Neural progenitor cell (in vitro differentiated cells): ENCODE measurements around the gene GRIK3. TPM values are rescaled to one million over a fixed set of nuclear protein-coding genes. Genes with fewer than 3 reads are reported as not detected.

Experiments
- DNase-seq: peaks from one replicate; pipeline ENCODE4 v3.0.0-alpha.2; 2016; ENCODE audit warnings: low spot score
- H2AFZ ChIP-seq: fragments of 200-600 bp; sonication (generic); replicated peaks from 2 replicates; pipeline ENCODE4 v1.6.1; 2016; ENCODE audit warnings: antibody characterized with exemption
- H3F3A ChIP-seq: fragments of 200-600 bp; sonication (generic); 2 replicates; pipeline ENCODE4 v1.6.1; 2016; ENCODE audit warnings: antibody characterized with exemption, low read depth
- H3K27ac ChIP-seq: fragments of 200-600 bp; sonication (generic); 2 replicates; pipeline ENCODE4 v1.5.1; 2016; ENCODE audit warnings: mild to moderate bottlenecking
- H3K27me3 ChIP-seq: fragments of 200-600 bp; sonication (generic); 2 replicates; pipeline ENCODE4 v1.6.1; 2016; ENCODE audit warnings: mild to moderate bottlenecking, moderate library complexity
- H3K36me3 ChIP-seq: fragments of 200-600 bp; sonication (generic); 2 replicates; pipeline ENCODE4 v1.5.1; 2016
- H3K4me1 ChIP-seq: fragments of 200-600 bp; sonication (generic); 2 replicates; pipeline ENCODE4 v1.6.1; 2016; ENCODE audit warnings: mixed run types
- H3K4me2 ChIP-seq: fragments of 200-600 bp; sonication (generic); 2 replicates; pipeline ENCODE4 v1.6.1; 2016
- H3K4me3 ChIP-seq: fragments of 200-600 bp; sonication (generic); 2 replicates; pipeline ENCODE4 v1.5.1; 2016
- H3K79me2 ChIP-seq: fragments of 200-600 bp; sonication (generic); 2 replicates; pipeline ENCODE4 v1.6.1; 2016; ENCODE audit warnings: low read depth
- H3K9ac ChIP-seq: fragments of 200-600 bp; sonication (generic); 2 replicates; pipeline ENCODE4 v1.6.1; 2016
- H3K9me3 ChIP-seq: fragments of 200-600 bp; sonication (generic); 2 replicates; pipeline ENCODE4 v1.5.1; 2016; ENCODE audit warnings: low read depth
- H4K20me1 ChIP-seq: fragments of 200-600 bp; sonication (generic); 2 replicates; pipeline ENCODE4 v1.6.1; 2016; ENCODE audit warnings: low read depth
- H3K27ac Mint-ChIP-seq: 3 replicates; pipeline ENCODE4 v1.8.0; 2021; ENCODE audit warnings: mixed read lengths
- H3K27me3 Mint-ChIP-seq: 2 replicates; pipeline ENCODE4 v1.8.0; 2022; ENCODE audit warnings: low read depth, mild to moderate bottlenecking, inconsistent platforms, moderate library complexity, mixed read lengths; ENCODE audit not compliant: insufficient read depth
- H3K36me3 Mint-ChIP-seq: 3 replicates; pipeline ENCODE4 v1.8.0; 2021; ENCODE audit warnings: mixed read lengths
- H3K4me1 Mint-ChIP-seq: 3 replicates; pipeline ENCODE4 v1.8.0; 2021; ENCODE audit warnings: mixed read lengths
- H3K4me3 Mint-ChIP-seq: 3 replicates; pipeline ENCODE4 v1.8.0; 2021; ENCODE audit warnings: mild to moderate bottlenecking, moderate library complexity, mixed read lengths
- H3K9me3 Mint-ChIP-seq: 3 replicates; pipeline ENCODE4 v1.8.0; 2020; ENCODE audit warnings: mixed read lengths
- CTCF ChIP-seq: fragments of 200-600 bp; sonication (generic); IDR thresholded peaks from 2 replicates; pipeline ENCODE4 v1.5.1; 2017; ENCODE audit warnings: antibody characterized with exemption, mild to moderate bottlenecking
- EZH2 ChIP-seq: fragments of 200-600 bp; sonication (generic); IDR thresholded peaks from 2 replicates; pipeline ENCODE4 v1.6.1; 2017; ENCODE audit warnings: antibody characterized with exemption, mild to moderate bottlenecking, moderate library complexity
- EZH2phosphoT487 ChIP-seq: fragments of 200-600 bp; sonication (generic); IDR thresholded peaks from 2 replicates; pipeline ENCODE4 v1.6.1; 2017; ENCODE audit warnings: antibody characterized with exemption
- total RNA-seq: library from RNA; depleted of rRNA; stranded (reverse); fragments of >200 nt; gene quantifications from 2 replicates; pipeline ENCODE4 v1.2.3, GENCODE V29; 2015; ENCODE audit warnings: low replicate concordance

GRIK3 gene
- total RNA-seq, 1 donor from 2014 or later, result 1.7 TPM

- Histone ChIP-seq H3K4me1 (peaks cover 51% of the 10 kb centered on the region), H3K79me2 (no peaks in the 10 kb centered on the region), H3K27me3 (no peaks in the 10 kb centered on the region), H3K36me3 (no peaks in the 10 kb centered on the region), H2AFZ (no peak overlapping the region), H3K27ac (no peak overlapping the region), H3F3A (peaks cover 18% of the 10 kb centered on the region), H3K4me3 (no peak overlapping the region), H4K20me1 (no peaks in the 10 kb centered on the region), H3K9me3 (no peaks in the 10 kb centered on the region), H3K4me2 (no peak overlapping the region), H3K9ac (no peak overlapping the region)
- Mint-ChIP-seq H3K27me3 (peaks cover 18% of the 10 kb centered on the region), H3K36me3 (no peaks in the 10 kb centered on the region), H3K9me3 (no peaks in the 10 kb centered on the region), H3K4me1 (peaks cover 46% of the 10 kb centered on the region), H3K27ac (no peak overlapping the region), H3K4me3 (no peak overlapping the region)
- no peak for DNase-seq
- TF ChIP-seq EZH2phosphoT487, result no peak
- no peak for TF ChIP-seq CTCF
- no peak for TF ChIP-seq EZH2
Observed at GRCh38 chr1:37068897-37069296, 34.6 kb upstream of the GRIK3 start.

GRCh38 chr1:37068260-37068659, 33.9 kb upstream of the GRIK3 start:
- H2AFZ ChIP-seq, result no peak overlapping the region
- H3F3A ChIP-seq, result peaks cover 18% of the 10 kb centered on the region
- Mint-ChIP-seq H3K4me3 (no peak overlapping the region), H3K36me3 (no peaks in the 10 kb centered on the region), H3K9me3 (no peaks in the 10 kb centered on the region), H3K27me3 (peaks cover 18% of the 10 kb centered on the region), H3K27ac (no peak overlapping the region), H3K4me1 (peaks cover 39% of the 10 kb centered on the region)
- H3K4me2 ChIP-seq, result no peak overlapping the region
- H3K36me3 ChIP-seq, result no peaks in the 10 kb centered on the region
- H3K9me3 ChIP-seq, result no peaks in the 10 kb centered on the region
- no peak overlapping the region for H3K9ac ChIP-seq
- H3K27me3 ChIP-seq, result no peaks in the 10 kb centered on the region
- TF ChIP-seq EZH2phosphoT487 (no peak), CTCF (no peak), EZH2 (no peak)
- H4K20me1 ChIP-seq, result no peaks in the 10 kb centered on the region
- no peaks in the 10 kb centered on the region for H3K79me2 ChIP-seq
- H3K4me1 ChIP-seq, result peaks cover 47% of the 10 kb centered on the region
- H3K4me3 ChIP-seq, result no peak overlapping the region
- no peak for DNase-seq
- H3K27ac ChIP-seq, result no peak overlapping the region

- H3K4me1 ChIP-seq, result peaks cover 10% of the 10 kb centered on the region
- H3K4me2 ChIP-seq, result no peak overlapping the region
- no peaks in the 10 kb centered on the region for H3K36me3 ChIP-seq
- Mint-ChIP-seq H3K27ac (no peak overlapping the region), H3K4me3 (no peak overlapping the region), H3K27me3 (peaks cover 18% of the 10 kb centered on the region), H3K9me3 (no peaks in the 10 kb centered on the region), H3K36me3 (no peaks in the 10 kb centered on the region), H3K4me1 (peaks cover 15% of the 10 kb centered on the region)
- H3K79me2 ChIP-seq, result no peaks in the 10 kb centered on the region
- no peak overlapping the region for H3K9ac ChIP-seq
- H2AFZ ChIP-seq, result no peak overlapping the region
- H3F3A ChIP-seq, result peaks cover under 1% of the 10 kb centered on the region
- H4K20me1 ChIP-seq, result no peaks in the 10 kb centered on the region
- TF ChIP-seq EZH2, result no peak
- TF ChIP-seq CTCF, result no peak
- TF ChIP-seq EZH2phosphoT487, result no peak
- no peak overlapping the region for H3K27ac ChIP-seq
- no peak for DNase-seq
- H3K4me3 ChIP-seq, result no peak overlapping the region
- no peaks in the 10 kb centered on the region for H3K9me3 ChIP-seq
- no peaks in the 10 kb centered on the region for H3K27me3 ChIP-seq
Observed at GRCh38 chr1:37064039-37064438, 29.7 kb upstream of the GRIK3 start.
